Gastroesophageal sphincter (tissue), 4 donors: ENCODE measurements around the gene RNLS. TPM values are rescaled to one million over a fixed set of nuclear protein-coding genes. Genes with fewer than 3 reads are reported as not detected.
"Not testable (repeated sequence)": the region's sequence is repeated elsewhere in the genome, so short reads cannot be mapped to it uniquely, and the experiment has no call there.

ENCODE experiments used
- ATAC-seq: fragments of 150-250 bp; one replicate; pipeline ENCODE4 v1.9.1; 2016; ENCODE audit warnings: mild to moderate bottlenecking, moderate library complexity
- H3K27ac ChIP-seq, 4 donors: fragments of 200-600 bp; sonication (generic) in 3 of 4; 1 replicate in 3 of 4; 2 replicates in 1 of 4; pipeline ENCODE4 v1.5.1; 2016 to 2019
- H3K27me3 ChIP-seq: fragments of 200-600 bp; sonication (generic); one replicate; pipeline ENCODE4 v1.5.1; 2019
- H3K36me3 ChIP-seq, 2 donors: fragments of 200-600 bp; sonication (generic); one replicate each; pipeline ENCODE4 v1.5.1; 2019; ENCODE audit warnings: control low read depth in 1 of 2
- H3K4me1 ChIP-seq, 3 donors: fragments of 200-600 bp; sonication (generic); 1 replicate in 2 of 3; 2 replicates in 1 of 3; pipeline ENCODE4 v1.5.1; 2016 to 2019; ENCODE audit warnings: control low read depth in 2 of 3
- H3K4me3 ChIP-seq, 2 donors: fragments of 200-600 bp; sonication (generic); one replicate each; pipeline ENCODE4 v1.5.1; 2019; ENCODE audit warnings: mild to moderate bottlenecking in 1 of 2, moderate library complexity in 1 of 2
- H3K9me3 ChIP-seq, 3 donors: fragments of 200-600 bp; sonication (generic); one replicate each; pipeline ENCODE4 v1.5.1; 2017 to 2019; ENCODE audit warnings: control low read depth in 2 of 3
- EP300 ChIP-seq: sonication (generic); formaldehyde crosslinking; IDR thresholded peaks from one replicate; pipeline ENCODE4 v1.6.1; 2017; ENCODE audit warnings: antibody characterized with exemption, mild to moderate bottlenecking
- POLR2A ChIP-seq, 2 donors: fragments of 450-650 bp; IDR thresholded peaks; one replicate each; pipeline ENCODE4 v1.6.1; 2017; ENCODE audit warnings: antibody characterized with exemption in 2 of 2, mild to moderate bottlenecking in 2 of 2, moderate library complexity in 1 of 2
- POLR2AphosphoS5 ChIP-seq: sonication (generic); formaldehyde crosslinking; IDR thresholded peaks from one replicate; pipeline ENCODE4 v1.6.1; 2017; ENCODE audit warnings: antibody characterized with exemption
- WGBS, 2 donors: methylation state at CpG; one replicate each; pipeline ENCODE4 v1.1.5; 2018; ENCODE audit warnings: low coverage in 1 of 2; 5-methylcytosine and 5-hydroxymethylcytosine counted together
- total RNA-seq, 4 donors: library from RNA; depleted of rRNA; stranded (reverse); fragments of >200 nt; gene quantifications; one replicate each; pipeline ENCODE4 v1.1.0, GENCODE V29; 2016
- TF ChIP-seq, protein P1 (sequence below), 4 experiments: fragments of 200-600 bp in 2 of 4; fragments of 450-650 bp in 2 of 4; sonication (generic) in 1 of 4; IDR thresholded peaks; one replicate each; pipeline ENCODE4 v1.5.1; 2017 to 2019; ENCODE audit warnings: antibody characterized with exemption in 4 of 4, mild to moderate bottlenecking in 2 of 4, moderate library complexity in 2 of 4

RNLS gene
- total RNA-seq, 4 donors from 2014 or later, result 9.4 to 25.1 (median 15.3) TPM

DNA sequence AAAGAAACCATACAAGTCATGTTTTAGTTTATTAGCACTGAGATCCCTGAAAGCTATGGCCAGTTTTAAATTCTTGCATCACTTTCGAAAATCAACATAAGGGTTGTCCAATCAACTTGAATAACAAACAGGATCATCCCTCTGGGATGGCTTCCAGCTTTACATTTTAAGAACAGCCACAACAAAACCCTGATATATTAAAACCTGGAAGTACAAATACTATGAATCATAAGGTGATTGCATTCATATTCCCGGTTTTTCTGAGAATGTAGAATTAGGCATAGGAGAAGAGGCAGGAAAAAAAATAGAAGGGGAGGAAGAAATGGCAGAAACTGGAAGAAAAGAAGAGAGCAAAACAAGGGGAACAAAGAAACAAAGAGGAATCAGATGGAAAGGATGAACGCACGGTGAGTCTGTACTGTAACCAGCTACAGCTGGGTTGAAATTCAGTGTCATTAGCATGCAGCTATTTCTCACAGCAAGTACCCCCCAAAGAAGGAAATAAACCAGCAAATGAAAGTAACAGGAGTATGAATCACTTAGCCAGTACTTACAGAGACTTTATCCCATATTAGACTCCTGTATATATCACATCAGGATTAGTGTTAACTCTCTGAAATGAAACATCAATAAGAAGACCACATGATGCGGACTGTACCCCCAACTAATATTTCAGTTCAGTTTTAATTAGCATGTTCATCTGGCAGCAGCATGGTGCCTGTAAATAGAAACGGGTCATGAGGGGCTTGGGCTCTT, 301.3 kb downstream of the RNLS start:
- no peaks in the 10 kb centered on the region for H3K9me3 ChIP-seq
- no peak overlapping the region for H3K4me3 ChIP-seq
- 57 to 68% methylated on average over 5 to 6 of the region's 6 CpGs for WGBS, 2 donors
- H3K27me3 ChIP-seq, result no peaks in the 10 kb centered on the region
- no peaks in the 10 kb centered on the region for H3K36me3 ChIP-seq
- TF ChIP-seq POLR2AphosphoS5 (peak; percentile 34), POLR2A (IDR thresholded peaks at IDR 0.05) (no peak)
- peaks cover 0 to 13% (median 0%) of the 10 kb centered on the region in 3 donors for H3K4me1 ChIP-seq
- ATAC-seq, result no peak
- H3K27ac ChIP-seq, result no peak overlapping the region

GRCh38 chr10:88280518-88280917, 302.6 kb downstream of the RNLS start:
- H3K27me3 ChIP-seq, result no peaks in the 10 kb centered on the region
- H3K27ac ChIP-seq, result no peak overlapping the region
- no peak for ATAC-seq

DNA sequence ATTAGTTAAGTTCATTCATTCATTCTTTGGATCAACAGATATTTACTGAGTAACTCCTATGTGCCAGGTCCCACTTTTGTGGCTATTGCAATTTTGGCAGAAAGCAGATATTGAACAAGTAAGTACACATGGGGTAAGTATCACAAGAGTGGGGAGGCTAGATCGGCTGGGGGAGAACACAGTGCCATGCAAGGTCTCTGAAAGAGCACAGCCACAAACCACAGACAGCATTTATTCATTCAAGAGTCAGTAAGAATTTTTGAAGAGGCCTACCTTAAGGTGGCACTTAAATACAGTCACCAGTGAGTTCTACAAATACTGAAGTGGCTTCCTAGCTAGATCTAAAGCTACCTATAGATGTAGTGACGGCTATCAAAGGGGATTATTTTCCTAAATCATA, 304.2 kb downstream of the RNLS start:
- H3K27ac ChIP-seq, result no peak overlapping the region
- WGBS, 2 donors, result 88 to 100% methylated on average over 1 to 2 of the region's 2 CpGs
- no peaks in the 10 kb centered on the region for H3K9me3 ChIP-seq
- ATAC-seq, result no peak
- H3K27me3 ChIP-seq, result no peaks in the 10 kb centered on the region
- no peak overlapping the region for H3K4me3 ChIP-seq
- no peaks in the 10 kb centered on the region for H3K36me3 ChIP-seq
- peaks cover 0 to 13% (median 0%) of the 10 kb centered on the region in 3 donors for H3K4me1 ChIP-seq
- TF ChIP-seq POLR2AphosphoS5 (no peak), POLR2A (IDR thresholded peaks at IDR 0.05) (no peak), EP300 (no peak)
- TF ChIP-seq, protein P1, sequence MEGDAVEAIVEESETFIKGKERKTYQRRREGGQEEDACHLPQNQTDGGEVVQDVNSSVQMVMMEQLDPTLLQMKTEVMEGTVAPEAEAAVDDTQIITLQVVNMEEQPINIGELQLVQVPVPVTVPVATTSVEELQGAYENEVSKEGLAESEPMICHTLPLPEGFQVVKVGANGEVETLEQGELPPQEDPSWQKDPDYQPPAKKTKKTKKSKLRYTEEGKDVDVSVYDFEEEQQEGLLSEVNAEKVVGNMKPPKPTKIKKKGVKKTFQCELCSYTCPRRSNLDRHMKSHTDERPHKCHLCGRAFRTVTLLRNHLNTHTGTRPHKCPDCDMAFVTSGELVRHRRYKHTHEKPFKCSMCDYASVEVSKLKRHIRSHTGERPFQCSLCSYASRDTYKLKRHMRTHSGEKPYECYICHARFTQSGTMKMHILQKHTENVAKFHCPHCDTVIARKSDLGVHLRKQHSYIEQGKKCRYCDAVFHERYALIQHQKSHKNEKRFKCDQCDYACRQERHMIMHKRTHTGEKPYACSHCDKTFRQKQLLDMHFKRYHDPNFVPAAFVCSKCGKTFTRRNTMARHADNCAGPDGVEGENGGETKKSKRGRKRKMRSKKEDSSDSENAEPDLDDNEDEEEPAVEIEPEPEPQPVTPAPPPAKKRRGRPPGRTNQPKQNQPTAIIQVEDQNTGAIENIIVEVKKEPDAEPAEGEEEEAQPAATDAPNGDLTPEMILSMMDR (IDR thresholded peaks at IDR 0.05), result no peak

More at GRCh38 chr10:88280518-88280917, 302.6 kb downstream of the RNLS start:
- TF ChIP-seq, protein P1 (IDR thresholded peaks at IDR 0.05), result no peak
- TF ChIP-seq POLR2A (IDR thresholded peaks at IDR 0.05) (no peak), POLR2AphosphoS5 (no peak), EP300 (no peak)
- no peak overlapping the region for H3K4me3 ChIP-seq
- no peaks in the 10 kb centered on the region for H3K36me3 ChIP-seq
- no peaks in the 10 kb centered on the region for H3K9me3 ChIP-seq
- peaks cover 0 to 13% (median 0%) of the 10 kb centered on the region in 3 donors for H3K4me1 ChIP-seq

DNA sequence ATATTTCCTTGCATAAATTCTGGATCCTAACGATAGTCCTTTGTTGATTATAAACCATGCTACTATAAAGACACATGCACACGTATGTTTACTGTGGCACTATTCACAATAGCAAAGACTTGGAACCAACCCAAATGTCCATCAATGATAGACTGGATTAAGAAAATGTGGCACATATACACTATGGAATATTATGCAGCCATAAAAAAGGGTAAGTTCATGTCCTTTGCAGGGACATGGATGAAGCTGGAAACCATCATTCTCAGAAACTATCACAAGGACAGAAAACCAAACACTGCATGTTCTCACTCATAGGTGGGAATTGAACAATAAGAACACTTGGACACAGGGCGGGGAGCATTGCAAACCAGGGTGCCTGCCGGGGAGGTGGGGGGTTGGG, 306.2 kb downstream of the RNLS start:
- 89 to 96% methylated on average over 2 to 3 of the region's 4 CpGs for WGBS, 2 donors
- H3K27me3 ChIP-seq, H3K4me1 ChIP-seq, H3K27ac ChIP-seq, H3K9me3 ChIP-seq, ATAC-seq, H3K36me3 ChIP-seq, H3K4me3 ChIP-seq: not testable (repeated sequence)

- TF ChIP-seq, protein P1 (IDR thresholded peaks at IDR 0.05), result no peak
- no peak for TF ChIP-seq POLR2AphosphoS5
- no peak for TF ChIP-seq POLR2A (IDR thresholded peaks at IDR 0.05)
- no peak for TF ChIP-seq EP300
- Histone ChIP-seq H3K4me3 (no peak overlapping the region), H3K27ac (no peak overlapping the region), H3K4me1 (peaks cover 0 to 7% (median 0%) of the 10 kb centered on the region in 3 donors), H3K27me3 (no peaks in the 10 kb centered on the region), H3K9me3 (no peaks in the 10 kb centered on the region), H3K36me3 (no peaks in the 10 kb centered on the region)
- ATAC-seq, result no peak
- WGBS, 2 donors, result 83 to 89% methylated on average over 2 of the region's 2 CpGs
Measured at GRCh38 chr10:88274286-88274685, 308.8 kb downstream of the RNLS start.

GRCh38 chr10:88273567-88273966, 309.6 kb downstream of the RNLS start:
- no peak for ATAC-seq

More at GRCh38 chr10:88273567-88273966, 309.6 kb downstream of the RNLS start:
- H3K27ac ChIP-seq, result no peak overlapping the region
- TF ChIP-seq, protein P1 (IDR thresholded peaks at IDR 0.05), result no peak
- H3K4me3 ChIP-seq, result no peak overlapping the region
- WGBS, 2 donors, result 61 to 65% methylated on average over 4 of the region's 4 CpGs
- H3K4me1 ChIP-seq, result peaks cover 0 to 7% (median 0%) of the 10 kb centered on the region in 3 donors
- H3K27me3 ChIP-seq, result no peaks in the 10 kb centered on the region
- H3K9me3 ChIP-seq, result no peaks in the 10 kb centered on the region
- no peaks in the 10 kb centered on the region for H3K36me3 ChIP-seq
